ENCODE data around the gene IQSEC1. TPM values are rescaled to one million over a fixed set of nuclear protein-coding genes. Genes with fewer than 3 reads are reported as not detected.

Gene IQSEC1
- total and polyA plus RNA-seq, 10 of the 15 experiments (the other 5 are each of a cell fraction or from before 2014, with no cell fraction given), result 0.92 to 55.2 (median 8.5) TPM

GRCh38 chr3:12999147-13000140 is 73.8 kb downstream of the IQSEC1 start (continued):
- TF ChIP-seq CEBPZ (IDR thresholded peaks at IDR 0.05; ENCODE audit: low read depth, low read length) (no peak), RCOR1 (conservative IDR thresholded peaks at IDR 0.05; ENCODE audit: low read depth, low read length) (no peak), SIN3A (IDR thresholded peaks at IDR 0.05; ENCODE audit: low read depth, low read length) (no peak), JUND (IDR thresholded peaks at IDR 0.05; ENCODE audit: low read depth, low read length) (no peak), E2F4 (IDR thresholded peaks at IDR 0.05; ENCODE audit: low read depth, low read length) (no peak), TARDBP (IDR thresholded peaks at IDR 0.05; ENCODE audit: borderline replicate concordance) (no peak), FOXM1 (IDR thresholded peaks at IDR 0.05; ENCODE audit: low read depth, low read length) (no peak), SP1 (IDR thresholded peaks at IDR 0.05; ENCODE audit: low read depth, low read length) (no peak), ZNF207 (IDR thresholded peaks at IDR 0.05; ENCODE audit: borderline replicate concordance) (no peak), NR2C2 (IDR thresholded peaks at IDR 0.05; ENCODE audit: borderline replicate concordance, control insufficient read depth, insufficient read length, low read depth) (no peak), TAF1 (IDR thresholded peaks at IDR 0.05; ENCODE audit: borderline replicate concordance, low read depth, low read length) (no peak), TCF12 (IDR thresholded peaks at IDR 0.05; ENCODE audit: low read depth, low read length) (no peak), BRCA1 (IDR thresholded peaks at IDR 0.05; ENCODE audit: low read depth, low read length) (no peak), YBX1 (IDR thresholded peaks at IDR 0.05) (no peak), ZSCAN29 (IDR thresholded peaks at IDR 0.05) (no peak), ZNF24 (IDR thresholded peaks at IDR 0.05) (no peak), CBX5 (IDR thresholded peaks at IDR 0.05; ENCODE audit: low read depth) (no peak), RB1 (IDR thresholded peaks at IDR 0.05; ENCODE audit: borderline replicate concordance) (no peak), SMC3 (IDR thresholded peaks at IDR 0.05; ENCODE audit: borderline replicate concordance, low read length) (no peak), POLR2A (IDR thresholded peaks at IDR 0.05; ENCODE audit: low read depth, low read length) (no peak), POLR2AphosphoS5 (IDR thresholded peaks at IDR 0.05; ENCODE audit: low read length) (no peak), HCFC1 (IDR thresholded peaks at IDR 0.05; ENCODE audit: low read length) (no peak), ASH2L (IDR thresholded peaks at IDR 0.05; ENCODE audit: borderline replicate concordance, low read depth) (no peak), BCL3 (IDR thresholded peaks at IDR 0.05; ENCODE audit: borderline replicate concordance, insufficient read depth, low read depth, low read length, poor library complexity, severe bottlenecking) (no peak), EGR1 (IDR thresholded peaks at IDR 0.05; ENCODE audit: borderline replicate concordance in 1 of 2, low read depth in 2 of 2, low read length in 2 of 2) (peak in 1 of 2 experiments; percentile 65; a peak in 1 of 3 replicates), CEBPB (IDR thresholded peaks at IDR 0.05; ENCODE audit: borderline replicate concordance in 1 of 2, low read depth in 2 of 2, low read length in 2 of 2) (no peak), NBN (IDR thresholded peaks at IDR 0.05) (peak; percentile 73; the same call in 1 of the 2 replicates)

Data from GM12878 (cell line).